A549 (cell line): ENCODE measurements around the gene UIMC1.

ENCODE experiments used
- CEBPB ChIP-seq, 2 experiments: fragments of >200 bp in 1 of 2; sonication (Bioruptor Twin) in 1 of 2; formaldehyde crosslinking in 1 of 2; IDR thresholded peaks; 2 replicates each; pipeline ENCODE4 v1.6.1; 2012 to 2016
- CTCF ChIP-seq: fragments of >200 bp; sonication (Bioruptor Twin); formaldehyde crosslinking; IDR thresholded peaks from 3 replicates; pipeline ENCODE4 v1.5.1; 2016
- EP300 ChIP-seq, 2 experiments: fragments of >200 bp; sonication (Bioruptor Twin); formaldehyde crosslinking; IDR thresholded peaks; 2 replicates in 1 of 2; 3 replicates in 1 of 2; pipeline ENCODE4 v1.6.1; 2016 to 2017
- HOXB13 ChIP-seq: fragments of 250-450 bp; sonication (Bioruptor Pico); IDR thresholded peaks from 2 replicates; pipeline ENCODE4 v1.5.0; 2020; ENCODE audit warnings: low read depth, mild to moderate bottlenecking, moderate library complexity
- JUN ChIP-seq, 2 experiments: fragments of >200 bp; sonication (Bioruptor Twin); formaldehyde crosslinking; IDR thresholded peaks; 2 replicates in 1 of 2; 3 replicates in 1 of 2; pipeline ENCODE4 v1.6.1; 2016 to 2017
- KDM1A ChIP-seq: fragments of 200-600 bp; sonication (generic); IDR thresholded peaks from 2 replicates; pipeline ENCODE4 v1.6.1; 2016; ENCODE audit warnings: low read depth, mild to moderate bottlenecking
- MAFK ChIP-seq: fragments of 450-650 bp; IDR thresholded peaks from 2 replicates; pipeline ENCODE4 v1.6.1; 2014; ENCODE audit not compliant: partially characterized antibody
- MAZ ChIP-seq: fragments of 150-350 bp; IDR thresholded peaks from 2 replicates; pipeline ENCODE4 v1.6.1; 2014; ENCODE audit warnings: antibody characterized with exemption, low read depth, low read length, borderline replicate concordance
- POLR2A ChIP-seq: IDR thresholded peaks from 2 replicates; pipeline ENCODE4 v1.6.1; 2012; ENCODE audit warnings: mild to moderate bottlenecking, low read length
- RFX5 ChIP-seq: fragments of 450-650 bp; IDR thresholded peaks from 2 replicates; pipeline ENCODE4 v1.7.1; 2014; ENCODE audit warnings: antibody characterized with exemption, mild to moderate bottlenecking, moderate library complexity
- SREBF2 ChIP-seq: fragments of 450-650 bp; IDR thresholded peaks from 2 replicates; pipeline ENCODE4 v1.6.1; 2014; ENCODE audit warnings: mild to moderate bottlenecking, moderate library complexity
- TF ChIP-seq, protein P1 (sequence below): fragments of 250-450 bp; sonication (Bioruptor Pico); IDR thresholded peaks from 2 replicates; pipeline ENCODE4 v1.5.0; 2021; ENCODE audit warnings: mild to moderate bottlenecking, moderate library complexity, borderline replicate concordance
- TF ChIP-seq, protein P2 (sequence below): fragments of 200-600 bp; sonication (generic); IDR thresholded peaks from 2 replicates; pipeline ENCODE4 v1.6.1; 2016; ENCODE audit warnings: antibody characterized with exemption, mild to moderate bottlenecking, moderate library complexity
- TF ChIP-seq, protein P3 (sequence below): IDR thresholded peaks from 2 replicates; pipeline ENCODE4 v1.6.1; 2012

- no peak for TF ChIP-seq CTCF
- TF ChIP-seq SREBF2 = no peak
- no peak for TF ChIP-seq POLR2A
- no peak for TF ChIP-seq MAFK
- no peak for TF ChIP-seq JUN (IDR thresholded peaks at IDR 0.05)
- no peak for TF ChIP-seq EP300 (IDR thresholded peaks at IDR 0.05)
- TF ChIP-seq CEBPB (IDR thresholded peaks at IDR 0.05) = no peak
- TF ChIP-seq RFX5 = no peak
- TF ChIP-seq MAZ = no peak
- TF ChIP-seq, protein P1, sequence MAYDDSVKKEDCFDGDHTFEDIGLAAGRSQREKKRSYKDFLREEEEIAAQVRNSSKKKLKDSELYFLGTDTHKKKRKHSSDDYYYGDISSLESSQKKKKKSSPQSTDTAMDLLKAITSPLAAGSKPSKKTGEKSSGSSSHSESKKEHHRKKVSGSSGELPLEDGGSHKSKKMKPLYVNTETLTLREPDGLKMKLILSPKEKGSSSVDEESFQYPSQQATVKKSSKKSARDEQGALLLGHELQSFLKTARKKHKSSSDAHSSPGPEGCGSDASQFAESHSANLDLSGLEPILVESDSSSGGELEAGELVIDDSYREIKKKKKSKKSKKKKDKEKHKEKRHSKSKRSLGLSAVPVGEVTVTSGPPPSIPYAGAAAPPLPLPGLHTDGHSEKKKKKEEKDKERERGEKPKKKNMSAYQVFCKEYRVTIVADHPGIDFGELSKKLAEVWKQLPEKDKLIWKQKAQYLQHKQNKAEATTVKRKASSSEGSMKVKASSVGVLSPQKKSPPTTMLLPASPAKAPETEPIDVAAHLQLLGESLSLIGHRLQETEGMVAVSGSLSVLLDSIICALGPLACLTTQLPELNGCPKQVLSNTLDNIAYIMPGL (CRISPR knock-in tag) = no peak
- TF ChIP-seq HOXB13 (CRISPR knock-in tag) = no peak
- TF ChIP-seq, protein P2, sequence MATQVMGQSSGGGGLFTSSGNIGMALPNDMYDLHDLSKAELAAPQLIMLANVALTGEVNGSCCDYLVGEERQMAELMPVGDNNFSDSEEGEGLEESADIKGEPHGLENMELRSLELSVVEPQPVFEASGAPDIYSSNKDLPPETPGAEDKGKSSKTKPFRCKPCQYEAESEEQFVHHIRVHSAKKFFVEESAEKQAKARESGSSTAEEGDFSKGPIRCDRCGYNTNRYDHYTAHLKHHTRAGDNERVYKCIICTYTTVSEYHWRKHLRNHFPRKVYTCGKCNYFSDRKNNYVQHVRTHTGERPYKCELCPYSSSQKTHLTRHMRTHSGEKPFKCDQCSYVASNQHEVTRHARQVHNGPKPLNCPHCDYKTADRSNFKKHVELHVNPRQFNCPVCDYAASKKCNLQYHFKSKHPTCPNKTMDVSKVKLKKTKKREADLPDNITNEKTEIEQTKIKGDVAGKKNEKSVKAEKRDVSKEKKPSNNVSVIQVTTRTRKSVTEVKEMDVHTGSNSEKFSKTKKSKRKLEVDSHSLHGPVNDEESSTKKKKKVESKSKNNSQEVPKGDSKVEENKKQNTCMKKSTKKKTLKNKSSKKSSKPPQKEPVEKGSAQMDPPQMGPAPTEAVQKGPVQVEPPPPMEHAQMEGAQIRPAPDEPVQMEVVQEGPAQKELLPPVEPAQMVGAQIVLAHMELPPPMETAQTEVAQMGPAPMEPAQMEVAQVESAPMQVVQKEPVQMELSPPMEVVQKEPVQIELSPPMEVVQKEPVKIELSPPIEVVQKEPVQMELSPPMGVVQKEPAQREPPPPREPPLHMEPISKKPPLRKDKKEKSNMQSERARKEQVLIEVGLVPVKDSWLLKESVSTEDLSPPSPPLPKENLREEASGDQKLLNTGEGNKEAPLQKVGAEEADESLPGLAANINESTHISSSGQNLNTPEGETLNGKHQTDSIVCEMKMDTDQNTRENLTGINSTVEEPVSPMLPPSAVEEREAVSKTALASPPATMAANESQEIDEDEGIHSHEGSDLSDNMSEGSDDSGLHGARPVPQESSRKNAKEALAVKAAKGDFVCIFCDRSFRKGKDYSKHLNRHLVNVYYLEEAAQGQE = no peak
- TF ChIP-seq KDM1A = no peak
- TF ChIP-seq, protein P3, sequence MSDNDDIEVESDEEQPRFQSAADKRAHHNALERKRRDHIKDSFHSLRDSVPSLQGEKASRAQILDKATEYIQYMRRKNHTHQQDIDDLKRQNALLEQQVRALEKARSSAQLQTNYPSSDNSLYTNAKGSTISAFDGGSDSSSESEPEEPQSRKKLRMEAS = no peak
These were observed 58.7 kb downstream of the UIMC1 start for GRCh38 chr5:176947847-176948246.
